ENCODE data around the gene CSF2RB.

- TF ChIP-seq CTCF (IDR thresholded peaks at IDR 0.05): no peak
- TF ChIP-seq POLR2A (IDR thresholded peaks at IDR 0.05): no peak
Measured at GRCh38 chr22:36911887-36912661, 1.4 kb upstream of the CSF2RB start.

Data from right lobe of liver (tissue), 4 donors.